Measurements from ENCODE around the gene EIF4G3.
"Not testable (repeated sequence)": the region's sequence is repeated elsewhere in the genome, so short reads cannot be mapped to it uniquely, and the experiment has no call there.

EIF4G3 gene

GRCh38 chr1:20811916-20812315, 364.8 kb downstream of the EIF4G3 start:
- DNase-seq (ENCODE audit: low spot score), result no peak

DNA sequence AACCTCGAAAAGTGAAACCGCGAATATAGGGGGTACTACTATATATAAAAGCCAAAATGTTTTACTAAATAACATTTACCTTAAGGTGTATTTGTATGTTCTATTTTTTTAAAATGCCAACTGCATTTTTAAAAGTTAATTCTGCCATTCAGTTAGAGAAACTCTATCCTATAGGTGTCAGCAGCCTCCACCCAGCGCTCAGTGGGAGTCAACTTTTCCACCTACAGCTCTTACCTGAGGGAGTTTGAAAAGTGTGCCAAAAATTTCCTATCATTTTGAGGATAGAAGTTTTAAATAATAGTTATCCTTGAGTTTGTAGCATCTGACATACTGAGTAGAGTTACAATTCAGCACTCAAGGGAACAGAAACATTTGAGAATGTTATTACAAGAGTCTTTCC, 383.5 kb downstream of the EIF4G3 start:
- DNase-seq (ENCODE audit: low spot score), result no peak

GRCh38 chr1:20792196-20792595, 384.5 kb downstream of the EIF4G3 start:
- no peak for DNase-seq (ENCODE audit: low spot score)

DNA sequence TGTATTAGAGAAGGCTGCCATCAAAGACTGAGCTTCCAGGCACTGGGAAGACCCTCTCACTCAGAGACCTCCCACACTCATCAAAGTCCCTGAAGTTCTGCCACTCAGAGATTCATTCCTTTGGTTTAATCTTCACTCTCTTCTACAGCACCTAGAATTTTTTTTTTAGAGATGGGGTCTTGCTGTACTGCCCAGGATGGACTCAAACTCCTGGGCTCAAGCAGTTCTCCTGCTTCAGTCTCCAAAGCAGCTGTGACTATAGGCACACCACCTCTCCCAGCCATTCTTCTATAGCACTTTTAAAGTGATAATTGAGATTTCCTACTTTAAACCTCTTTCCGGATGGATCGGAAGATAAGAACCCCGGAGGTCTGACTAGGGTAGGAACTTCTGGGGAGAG, 385.9 kb downstream of the EIF4G3 start:
- DNase-seq (ENCODE audit: low spot score), result no peak

- not testable (repeated sequence) for DNase-seq (ENCODE audit: low spot score)
Measured at GRCh38 chr1:20789598-20789997, 387.1 kb downstream of the EIF4G3 start.

DNA sequence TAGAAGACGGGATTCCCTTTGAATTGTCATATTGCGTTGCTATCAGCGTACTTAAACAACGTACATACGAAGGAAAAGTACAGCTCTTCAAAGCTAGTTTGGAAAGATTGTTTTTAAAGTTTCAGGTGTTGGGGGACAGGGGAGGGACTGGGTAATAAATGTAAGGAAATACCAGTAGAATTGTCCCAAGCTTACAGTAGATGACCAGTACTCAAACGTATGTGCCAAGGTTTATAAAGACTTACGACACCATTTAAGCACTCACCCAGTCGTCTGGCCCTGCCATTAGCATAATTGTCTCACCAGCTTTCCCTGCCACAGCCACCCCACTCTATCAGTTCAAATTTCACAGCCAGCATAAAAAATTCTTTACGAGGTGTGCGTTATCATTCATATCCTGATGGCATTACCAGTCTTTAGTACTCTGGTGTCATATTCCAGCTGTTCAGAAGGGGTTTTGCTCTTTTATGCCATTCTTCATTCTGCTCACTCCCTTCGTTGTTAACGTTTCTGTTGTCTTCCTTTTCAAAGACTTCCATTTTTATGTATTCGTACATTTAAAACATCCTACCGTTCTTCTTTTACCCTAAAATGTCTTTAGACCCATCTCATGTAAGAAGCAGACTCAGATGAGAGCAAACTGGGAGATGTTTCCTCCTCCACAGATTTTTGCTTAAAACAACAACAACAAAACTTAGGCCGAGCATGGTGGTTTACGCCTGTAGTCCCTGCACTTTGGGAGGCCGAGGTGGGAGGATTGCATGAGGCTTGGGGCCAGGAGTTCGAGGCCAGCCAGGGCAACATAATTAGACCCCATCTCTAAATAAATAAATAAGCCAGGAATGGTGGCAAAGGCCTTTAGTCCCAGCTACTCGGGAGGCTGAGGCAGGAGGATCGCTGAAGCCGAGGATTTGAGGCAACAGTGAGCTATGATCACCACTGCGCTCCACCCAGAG, 388.6 kb downstream of the EIF4G3 start:
- peak; percentile 33 for DNase-seq (ENCODE audit: low spot score)

DNA sequence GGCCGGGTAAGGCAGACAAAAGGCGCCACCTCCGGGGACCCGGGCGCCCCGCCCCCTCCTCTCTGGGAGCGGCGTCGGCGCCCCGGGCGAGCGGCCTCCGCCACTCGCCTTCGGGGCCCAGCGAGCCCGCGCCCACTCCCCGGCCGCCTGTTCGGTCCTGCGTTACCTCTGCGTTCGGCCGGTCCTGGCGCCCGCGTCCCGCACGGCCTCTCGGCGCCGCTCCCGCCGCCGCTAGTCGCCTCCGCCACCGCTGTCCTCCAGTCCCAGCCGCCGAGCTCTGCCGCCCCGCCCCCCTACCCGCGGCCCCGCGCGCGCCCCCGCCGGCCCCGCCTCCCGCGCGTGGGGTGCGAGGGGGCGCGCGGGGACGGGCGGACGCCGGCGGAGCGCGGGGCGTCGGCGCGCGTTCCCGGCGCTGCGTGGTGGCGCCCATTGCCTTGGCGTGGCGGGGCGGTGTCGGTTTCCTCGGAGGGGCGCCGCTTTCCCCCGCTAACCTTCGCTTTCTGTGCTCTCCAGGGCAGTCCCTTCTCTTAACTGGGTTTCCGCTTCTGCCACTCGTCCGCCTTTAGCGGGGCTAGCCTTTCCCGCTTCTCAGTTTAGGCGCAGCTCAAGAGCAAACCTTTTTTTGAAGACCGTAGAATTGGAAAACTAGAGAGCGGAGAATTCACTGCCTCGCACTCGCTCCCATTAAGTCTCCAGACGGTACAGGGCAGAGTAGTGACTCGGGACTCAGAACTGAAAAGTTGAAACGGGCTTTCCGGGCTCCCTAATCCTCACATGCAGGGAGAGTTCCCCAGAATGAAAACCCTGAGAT, 389.5 kb downstream of the EIF4G3 start, which contains the start of gene HP1BP3:
Gene HP1BP3, minus strand, starts transcription at position 279 of the 811 bp plus-strand sequence. CDS start 6,867 bp downstream, outside the sequence.
- peak; percentile 78 for DNase-seq (ENCODE audit: low spot score)

DNA sequence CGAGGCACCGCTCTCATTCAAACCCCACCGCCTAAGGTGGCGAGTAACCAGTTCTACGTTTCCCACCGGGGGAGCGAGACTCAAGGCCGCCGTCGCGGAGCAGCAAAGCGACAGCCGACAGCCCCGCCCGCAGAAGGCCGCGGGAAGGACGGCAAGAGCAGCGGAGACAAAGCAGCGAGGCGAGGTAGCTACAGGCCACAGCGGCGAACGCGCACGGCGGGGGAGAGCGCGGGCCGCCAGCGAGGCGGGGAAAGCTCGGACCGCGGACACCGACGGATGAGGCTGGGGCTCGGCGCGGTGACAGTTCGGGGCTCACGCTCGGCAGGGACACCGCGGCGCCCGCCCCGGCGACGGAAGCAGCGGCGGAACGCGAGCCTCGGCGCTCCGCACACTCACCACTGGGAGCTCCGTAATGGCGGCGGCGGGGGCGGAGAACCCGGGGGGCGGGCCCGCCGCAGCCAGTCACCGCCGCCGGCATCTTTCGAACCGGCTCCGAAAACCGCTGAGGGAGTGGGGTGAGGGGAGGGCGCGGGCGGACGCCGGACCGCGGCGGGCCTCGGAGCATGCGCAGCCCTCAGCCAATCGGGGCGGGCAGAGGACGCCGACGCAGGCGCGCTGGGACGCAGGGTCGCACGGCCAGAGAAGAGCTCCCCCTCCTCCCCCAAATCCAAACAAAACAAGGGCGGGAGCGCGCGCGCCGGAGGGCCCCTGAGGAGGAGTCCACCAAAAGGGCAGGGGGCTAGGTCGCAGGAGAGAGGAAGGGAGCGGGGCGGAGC, 390.3 kb downstream of the EIF4G3 start:
- DNase-seq (ENCODE audit: low spot score), result peak; percentile 93

- no peak for DNase-seq (ENCODE audit: low spot score)
Measured at GRCh38 chr1:20785907-20786252, 390.8 kb downstream of the EIF4G3 start.

DNA sequence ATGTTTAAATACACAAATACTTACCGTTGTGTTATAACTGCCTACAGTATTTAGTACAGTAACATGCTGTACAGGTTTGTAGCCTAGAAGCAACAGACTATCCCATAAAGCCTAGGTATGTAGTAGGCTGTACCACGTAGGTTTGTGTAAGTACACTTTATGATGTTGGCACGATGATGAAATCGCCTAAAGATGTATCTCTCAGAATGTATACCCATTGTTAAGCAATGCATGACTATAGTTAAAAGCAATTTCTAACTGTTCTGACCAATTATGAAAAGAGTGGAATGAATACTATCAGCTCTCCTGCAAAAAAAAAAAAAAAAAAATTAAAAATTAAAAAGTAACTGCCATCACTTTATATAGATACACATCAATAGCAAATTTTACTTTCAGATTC, 401.0 kb downstream of the EIF4G3 start:
- DNase-seq (ENCODE audit: low spot score), result no peak

DNA sequence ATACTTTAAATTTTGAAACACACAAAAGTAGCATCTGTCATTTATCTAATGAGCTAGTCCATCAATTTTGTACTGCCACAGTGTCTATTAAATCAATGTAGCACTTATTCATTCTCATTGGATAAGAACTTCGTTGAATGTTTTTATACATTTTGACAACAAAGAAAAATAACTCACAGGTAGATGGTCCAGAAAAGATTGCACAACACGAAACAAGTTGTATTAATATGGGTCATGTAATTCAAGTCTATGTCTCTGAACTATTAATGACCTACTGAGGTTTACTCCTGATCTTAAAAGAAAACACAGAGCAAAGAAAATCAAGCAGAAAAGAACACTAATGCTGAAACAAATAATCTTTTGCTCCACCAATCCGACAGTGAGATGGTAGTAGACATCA, 404.9 kb downstream of the EIF4G3 start:
- DNase-seq (ENCODE audit: low spot score), result no peak

DNA sequence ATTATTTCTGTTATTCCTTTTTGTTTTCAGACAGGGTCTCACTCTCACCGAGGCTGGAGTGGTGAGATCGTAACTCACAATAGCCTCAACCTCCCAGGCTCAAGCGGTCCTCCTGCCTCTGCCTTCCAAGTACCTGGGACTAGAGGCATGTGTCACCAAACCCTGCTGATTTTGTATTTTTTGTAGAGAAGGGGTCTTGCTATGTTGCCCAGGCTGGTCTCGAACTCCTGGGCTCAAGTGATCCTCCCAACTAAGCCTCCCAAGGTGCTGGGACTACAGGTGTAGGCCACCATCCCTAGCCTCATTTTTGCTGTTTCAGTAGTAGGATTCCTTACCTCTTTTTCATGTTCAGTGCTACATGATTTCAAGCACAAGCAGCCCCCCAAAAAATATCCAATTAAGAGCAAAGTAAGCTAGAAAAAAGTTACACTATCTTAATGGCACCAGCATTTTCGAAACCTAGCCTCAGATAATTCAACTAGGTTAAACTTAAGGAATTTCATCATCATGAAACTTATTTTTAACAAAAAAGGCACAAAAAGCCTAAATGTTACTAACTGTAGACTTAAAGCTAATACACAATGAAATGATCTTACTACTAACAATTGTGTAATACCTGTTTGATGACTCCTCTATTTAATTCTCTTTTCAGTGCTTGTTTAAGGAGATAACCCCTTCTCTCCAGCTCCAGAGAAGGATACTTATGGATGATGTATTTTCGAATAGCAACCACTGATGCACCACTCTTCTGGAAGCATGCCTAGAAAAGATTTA, 406.2 kb downstream of the EIF4G3 start:
- no peak for DNase-seq (ENCODE audit: low spot score)

DNA sequence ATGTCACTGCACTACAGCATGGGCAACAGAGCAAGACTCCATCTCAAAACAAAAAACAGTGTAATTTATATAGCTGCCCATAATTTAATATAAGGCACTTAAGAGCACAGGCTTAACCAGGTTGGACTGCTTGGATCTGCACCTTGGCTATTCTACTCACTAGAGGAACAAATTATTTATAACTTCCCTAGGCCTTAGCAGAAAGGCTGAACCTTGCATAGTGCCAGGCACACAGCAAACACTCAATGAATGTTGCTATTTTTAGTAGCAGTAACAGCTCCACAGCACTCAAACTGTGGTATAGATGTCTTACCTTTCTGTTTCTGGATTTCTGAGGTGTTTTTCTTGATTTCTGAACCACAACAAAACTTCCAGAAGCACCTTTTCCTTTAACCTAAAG, 409.4 kb downstream of the EIF4G3 start:
- DNase-seq (ENCODE audit: low spot score), result no peak

DNA sequence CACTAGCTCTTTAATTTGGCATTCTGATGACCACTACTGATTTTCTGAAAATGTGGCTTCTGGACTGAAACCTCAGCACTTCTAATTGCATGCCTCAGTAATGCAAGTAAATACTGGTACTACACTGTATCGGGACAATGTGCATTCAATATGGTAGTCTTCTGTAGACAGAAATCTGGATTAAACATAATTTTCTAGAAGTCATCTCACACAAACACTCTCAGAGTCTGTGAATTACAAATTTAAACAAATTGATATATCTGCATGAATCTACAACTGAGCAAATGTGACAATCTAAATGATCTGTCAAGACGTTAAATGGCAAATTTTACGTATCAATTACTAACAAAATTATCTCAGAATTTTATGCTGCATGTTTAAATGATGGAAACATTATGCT, 413.3 kb downstream of the EIF4G3 start:
- DNase-seq (ENCODE audit: low spot score), result no peak

DNA sequence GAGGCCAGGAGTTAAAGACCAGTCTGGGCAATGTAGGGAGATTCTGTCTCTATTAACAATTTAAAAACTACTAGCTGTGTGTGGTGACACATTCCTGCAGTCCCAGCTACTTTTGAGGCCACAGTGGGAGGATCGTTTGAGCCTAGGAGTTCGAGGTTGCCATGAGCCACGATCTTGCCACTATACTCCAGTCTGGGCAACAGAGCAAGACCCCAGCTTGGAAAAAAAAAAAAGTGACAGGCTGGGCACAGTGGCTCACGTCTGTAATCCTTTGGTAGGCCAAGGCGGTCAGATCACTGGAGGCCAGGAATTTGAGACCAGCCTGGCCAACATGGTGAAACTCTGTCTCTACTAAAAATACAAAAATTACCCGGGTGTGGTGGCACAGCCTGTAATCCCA, 416.4 kb downstream of the EIF4G3 start:
- DNase-seq (ENCODE audit: low spot score), result no peak

Measured in hematopoietic multipotent progenitor cell treated with erythropoietin and hydrocortisone succinate and interleukin-3 and kit ligand, for 15 days (in vitro differentiated cells).